Lung (tissue), 12 donors: ENCODE measurements around the gene TBKBP1. TPM values are rescaled to one million over a fixed set of nuclear protein-coding genes. Genes with fewer than 3 reads are reported as not detected.

Experiments
- ATAC-seq: fragments of 200-7000 bp; cut with Tn5 transposase; one replicate; pipeline ENCODE4 v1.9.1; 2020; ENCODE audit warnings: moderate number of reproducible peaks; ENCODE audit not compliant: insufficient read depth, low FRiP score
- DNase-seq, 3 donors: peaks; one replicate each; pipeline ENCODE4 v3.0.0-alpha.2; 2013 to 2017
- H3K27ac ChIP-seq, 2 donors: one replicate each; pipeline ENCODE4 v1.5.1; 2013; ENCODE audit warnings: mild to moderate bottlenecking in 2 of 2, moderate library complexity in 2 of 2, control low read depth in 1 of 2, inconsistent platforms in 1 of 2, low read depth in 1 of 2, low read length in 1 of 2
- H3K27me3 ChIP-seq, 3 donors: one replicate each; pipeline ENCODE4 v1.5.1; 2013; ENCODE audit warnings: low read length in 2 of 3; ENCODE audit not compliant: control insufficient read depth in 3 of 3, insufficient read depth in 3 of 3
- H3K36me3 ChIP-seq, 4 donors: one replicate each; pipeline ENCODE4 v1.5.1; 2013; ENCODE audit warnings: low read length in 4 of 4, mild to moderate bottlenecking in 1 of 4, moderate library complexity in 1 of 4; ENCODE audit not compliant: control insufficient read depth in 4 of 4, insufficient read depth in 4 of 4
- H3K4me1 ChIP-seq, 5 donors: one replicate each; pipeline ENCODE4 v1.5.1; 2013; ENCODE audit warnings: low read length in 5 of 5, mild to moderate bottlenecking in 2 of 5, moderate library complexity in 1 of 5; ENCODE audit not compliant: control insufficient read depth in 5 of 5, insufficient read depth in 5 of 5
- H3K4me3 ChIP-seq: one replicate; pipeline ENCODE4 v1.5.1; 2013; ENCODE audit warnings: mild to moderate bottlenecking, control low read depth, moderate library complexity
- H3K9ac ChIP-seq, 2 donors: one replicate each; pipeline ENCODE4 v1.5.1; 2013; ENCODE audit warnings: low read length in 2 of 2, control low read depth in 1 of 2; ENCODE audit not compliant: insufficient read depth in 1 of 2
- H3K9me3 ChIP-seq, 4 donors: one replicate each; pipeline ENCODE4 v1.5.1; 2013; ENCODE audit warnings: low read length in 3 of 4, mild to moderate bottlenecking in 1 of 4, moderate library complexity in 1 of 4; ENCODE audit not compliant: control insufficient read depth in 4 of 4, insufficient read depth in 3 of 4
- CTCF ChIP-seq: IDR thresholded peaks from 2 replicates; pipeline ENCODE4 v1.5.1; 2012; ENCODE audit warnings: mild to moderate bottlenecking; ENCODE audit errors: control extremely low read depth, extremely low read depth
- WGBS, 2 donors: extraction: QIAGEN DNeasy Blood & Tissue Kit; methylation state at CpG; one replicate each; pipeline ENCODE4 v1.1.7; 2013; 5-methylcytosine and 5-hydroxymethylcytosine counted together
- polyA plus RNA-seq, 2 donors: library from polyadenylated mRNA; stranded (reverse); fragments of 200-250 nt; gene quantifications; one replicate each; pipeline ENCODE4 v1.2.1, GENCODE V29; 2013
- total RNA-seq, 2 donors: library from RNA; depleted of rRNA in 1 of 2; stranded (reverse); fragments of >200 nt in 1 of 2; gene quantifications; one replicate each; pipeline ENCODE4 v1.2.1, GENCODE V29; 2014 to 2021
- donor health status: control.
- donor health status: control.
- donor health status: Bipolar disorder and iron deficiency.
- donor health status: healthy.
- donor health status: DM: yes; HTN: yes; CAD: no.

TBKBP1 gene
- total and polyA plus RNA-seq, 4 donors, result 9.0 to 14.0 (median 12.1) TPM

- H3K36me3 ChIP-seq, result peaks cover 3 to 34% (median 16%) of the 10 kb centered on the region in 4 donors
- peaks cover 0 to 23% (median 4%) of the 10 kb centered on the region in 5 donors for H3K4me1 ChIP-seq
- H3K27ac ChIP-seq, result no peak overlapping the region
- DNase-seq, result no peak
- no peak overlapping the region for H3K4me3 ChIP-seq
- no peak for ATAC-seq
- TF ChIP-seq CTCF, result no peak
- H3K9me3 ChIP-seq, result no peaks in the 10 kb centered on the region
- no peaks in the 10 kb centered on the region for H3K27me3 ChIP-seq
- 75% methylated on average over 9 of the region's 9 CpGs for WGBS, 2 donors
- H3K9ac ChIP-seq, result no peak overlapping the region
Measured at GRCh38 chr17:47697906-47698711, 4.1 kb downstream of the TBKBP1 start.

- H3K9me3 ChIP-seq, result no peaks in the 10 kb centered on the region
- WGBS, 2 donors, result 66 to 68% methylated on average over 24 to 25 of the region's 25 CpGs
- H3K27ac ChIP-seq, result no peak overlapping the region
- no peak for ATAC-seq
- peaks cover 0 to 19% (median 0%) of the 10 kb centered on the region in 5 donors for H3K4me1 ChIP-seq
- no peak overlapping the region for H3K4me3 ChIP-seq
- no peak overlapping the region for H3K9ac ChIP-seq
- TF ChIP-seq CTCF, result peak; percentile 66
- H3K27me3 ChIP-seq, result no peaks in the 10 kb centered on the region
- peaks cover 3 to 36% (median 18%) of the 10 kb centered on the region in 4 donors for H3K36me3 ChIP-seq
- peak; percentile 30 to 70 (median 50) for DNase-seq
Measured at GRCh38 chr17:47698749-47699535, 5.0 kb downstream of the TBKBP1 start.

- DNase-seq, result no peak
- H3K4me1 ChIP-seq, result peaks cover 0 to 19% (median 0%) of the 10 kb centered on the region in 5 donors
- H3K36me3 ChIP-seq, result peaks cover 3 to 36% (median 18%) of the 10 kb centered on the region in 4 donors
Measured at GRCh38 chr17:47699536-47699840, 5.5 kb downstream of the TBKBP1 start.

More at GRCh38 chr17:47699536-47699840, 5.5 kb downstream of the TBKBP1 start:
- Histone ChIP-seq H3K9ac (no peak overlapping the region), H3K4me3 (no peak overlapping the region), H3K27ac (no peak overlapping the region), H3K9me3 (no peaks in the 10 kb centered on the region), H3K27me3 (no peaks in the 10 kb centered on the region)
- TF ChIP-seq CTCF, result no peak
- WGBS, 2 donors, result 94 to 96% methylated on average over 4 of the region's 4 CpGs
- ATAC-seq, result no peak
